K562 (cell line): Measurements from ENCODE around the gene CELF4.

Source experiments
- BDP1 ChIP-seq: IDR thresholded peaks from 3 replicates; pipeline ENCODE4 v1.6.1; 2011; ENCODE audit not compliant: insufficient read length, insufficient read depth
- GATAD2A ChIP-seq: fragments of 450-650 bp; IDR thresholded peaks from 2 replicates; pipeline ENCODE4 v1.6.1; 2017
- JUND ChIP-seq, 2 experiments: IDR thresholded peaks; 2 replicates in 1 of 2; 3 replicates in 1 of 2; pipeline ENCODE4 v1.6.1; 2011; ENCODE audit warnings: borderline replicate concordance in 2 of 2, low read depth in 2 of 2, low read length in 2 of 2, improper control_type of control experiment in 1 of 2, missing biosample characterization in 1 of 2, missing genetic modification characterization in 1 of 2, missing genetic modification reagents in 1 of 2
- SMARCC2 ChIP-seq: fragments of 450-650 bp; IDR thresholded peaks from 2 replicates; pipeline ENCODE4 v1.6.1; 2017; ENCODE audit warnings: antibody characterized with exemption, moderate library complexity, mild to moderate bottlenecking, low read depth
- TF ChIP-seq, protein P1 (sequence below), 3 experiments: IDR thresholded peaks in 2 of 3; conservative IDR thresholded peaks in 1 of 3; 2 replicates each; pipeline ENCODE4 v1.5.1; 2011 to 2012; ENCODE audit warnings: low read length in 3 of 3, mild to moderate bottlenecking in 3 of 3, control low read depth in 2 of 3, improper control_type of control experiment in 1 of 3, inconsistent platforms in 1 of 3, low read depth in 1 of 3, mixed read lengths in 1 of 3, moderate library complexity in 1 of 3; ENCODE audit not compliant: insufficient read depth in 2 of 3
- TF ChIP-seq, protein P2 (sequence below): sonication (generic); formaldehyde crosslinking; IDR thresholded peaks from 2 replicates; pipeline ENCODE4 v1.8.0; 2022; ENCODE audit warnings: mild to moderate bottlenecking, missing genetic modification reagents

DNA sequence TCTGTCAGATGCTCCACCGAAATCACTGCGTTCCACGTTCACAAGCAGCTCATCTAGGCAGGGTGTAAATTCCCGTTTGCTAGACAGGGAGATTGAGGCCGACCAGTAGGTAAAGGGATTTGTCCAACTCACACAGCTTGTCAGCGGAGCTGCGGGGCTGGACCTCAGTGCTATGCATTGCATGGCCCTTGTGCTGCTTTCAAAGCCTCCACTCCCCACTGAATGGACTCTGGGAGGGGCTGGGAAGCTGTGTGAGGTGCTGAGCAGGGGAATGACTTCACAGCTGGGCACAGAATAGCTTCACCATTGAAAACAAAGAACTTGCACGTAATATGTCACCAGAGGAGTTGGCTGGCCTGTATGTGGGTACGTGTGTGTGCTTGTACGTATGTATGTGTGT is 21.4 kb downstream of the CELF4 start:
- TF ChIP-seq, protein P1, sequence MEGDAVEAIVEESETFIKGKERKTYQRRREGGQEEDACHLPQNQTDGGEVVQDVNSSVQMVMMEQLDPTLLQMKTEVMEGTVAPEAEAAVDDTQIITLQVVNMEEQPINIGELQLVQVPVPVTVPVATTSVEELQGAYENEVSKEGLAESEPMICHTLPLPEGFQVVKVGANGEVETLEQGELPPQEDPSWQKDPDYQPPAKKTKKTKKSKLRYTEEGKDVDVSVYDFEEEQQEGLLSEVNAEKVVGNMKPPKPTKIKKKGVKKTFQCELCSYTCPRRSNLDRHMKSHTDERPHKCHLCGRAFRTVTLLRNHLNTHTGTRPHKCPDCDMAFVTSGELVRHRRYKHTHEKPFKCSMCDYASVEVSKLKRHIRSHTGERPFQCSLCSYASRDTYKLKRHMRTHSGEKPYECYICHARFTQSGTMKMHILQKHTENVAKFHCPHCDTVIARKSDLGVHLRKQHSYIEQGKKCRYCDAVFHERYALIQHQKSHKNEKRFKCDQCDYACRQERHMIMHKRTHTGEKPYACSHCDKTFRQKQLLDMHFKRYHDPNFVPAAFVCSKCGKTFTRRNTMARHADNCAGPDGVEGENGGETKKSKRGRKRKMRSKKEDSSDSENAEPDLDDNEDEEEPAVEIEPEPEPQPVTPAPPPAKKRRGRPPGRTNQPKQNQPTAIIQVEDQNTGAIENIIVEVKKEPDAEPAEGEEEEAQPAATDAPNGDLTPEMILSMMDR (IDR thresholded peaks at IDR 0.05 in 2 of 3, conservative IDR thresholded peaks at IDR 0.05 in 1 of 3; ENCODE audit: insufficient read depth in 2 of 3, low read depth in 1 of 3, low read length in 3 of 3), result no peak
- TF ChIP-seq JUND (IDR thresholded peaks at IDR 0.05; ENCODE audit: borderline replicate concordance, low read depth, low read length), result no peak
- TF ChIP-seq JUND (tag; IDR thresholded peaks at IDR 0.05; ENCODE audit: borderline replicate concordance, low read depth, low read length), result no peak
- TF ChIP-seq BDP1, result no peak
- no peak for TF ChIP-seq GATAD2A
- TF ChIP-seq, protein P2, sequence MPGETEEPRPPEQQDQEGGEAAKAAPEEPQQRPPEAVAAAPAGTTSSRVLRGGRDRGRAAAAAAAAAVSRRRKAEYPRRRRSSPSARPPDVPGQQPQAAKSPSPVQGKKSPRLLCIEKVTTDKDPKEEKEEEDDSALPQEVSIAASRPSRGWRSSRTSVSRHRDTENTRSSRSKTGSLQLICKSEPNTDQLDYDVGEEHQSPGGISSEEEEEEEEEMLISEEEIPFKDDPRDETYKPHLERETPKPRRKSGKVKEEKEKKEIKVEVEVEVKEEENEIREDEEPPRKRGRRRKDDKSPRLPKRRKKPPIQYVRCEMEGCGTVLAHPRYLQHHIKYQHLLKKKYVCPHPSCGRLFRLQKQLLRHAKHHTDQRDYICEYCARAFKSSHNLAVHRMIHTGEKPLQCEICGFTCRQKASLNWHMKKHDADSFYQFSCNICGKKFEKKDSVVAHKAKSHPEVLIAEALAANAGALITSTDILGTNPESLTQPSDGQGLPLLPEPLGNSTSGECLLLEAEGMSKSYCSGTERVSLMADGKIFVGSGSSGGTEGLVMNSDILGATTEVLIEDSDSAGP (CRISPR knock-in tag), result no peak
- TF ChIP-seq SMARCC2, result no peak
